Measurements from ENCODE around the gene NSMCE3.

DNA sequence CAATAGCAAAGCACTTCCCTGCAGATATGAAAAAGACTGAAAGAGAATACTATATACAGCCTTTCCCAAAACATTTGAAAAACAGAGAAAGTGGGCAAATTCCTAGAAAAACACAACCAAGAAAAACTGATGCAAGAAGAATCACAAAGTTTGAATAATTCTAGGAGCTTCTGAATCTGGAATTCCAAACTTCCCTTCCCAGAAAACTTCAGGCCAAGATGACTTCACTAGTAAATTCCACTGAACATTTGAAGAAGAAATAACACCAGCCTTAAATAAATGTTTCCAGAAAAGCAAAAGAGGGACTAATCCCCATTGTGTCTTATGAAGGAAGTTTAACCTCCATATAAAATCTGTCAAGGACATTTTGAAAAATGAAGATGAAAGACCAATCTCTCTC is 15.8 kb upstream of the NSMCE3 start:
- TF ChIP-seq YY1 (IDR thresholded peaks at IDR 0.05; ENCODE audit: insufficient read depth, insufficient read length) (no peak), SUZ12 (IDR thresholded peaks at IDR 0.05; ENCODE audit: extremely low read depth, insufficient read depth, insufficient read length) (no peak)

Measured in NT2/D1 (cell line).